Measurements from ENCODE around the gene MTHFD1.

DNA sequence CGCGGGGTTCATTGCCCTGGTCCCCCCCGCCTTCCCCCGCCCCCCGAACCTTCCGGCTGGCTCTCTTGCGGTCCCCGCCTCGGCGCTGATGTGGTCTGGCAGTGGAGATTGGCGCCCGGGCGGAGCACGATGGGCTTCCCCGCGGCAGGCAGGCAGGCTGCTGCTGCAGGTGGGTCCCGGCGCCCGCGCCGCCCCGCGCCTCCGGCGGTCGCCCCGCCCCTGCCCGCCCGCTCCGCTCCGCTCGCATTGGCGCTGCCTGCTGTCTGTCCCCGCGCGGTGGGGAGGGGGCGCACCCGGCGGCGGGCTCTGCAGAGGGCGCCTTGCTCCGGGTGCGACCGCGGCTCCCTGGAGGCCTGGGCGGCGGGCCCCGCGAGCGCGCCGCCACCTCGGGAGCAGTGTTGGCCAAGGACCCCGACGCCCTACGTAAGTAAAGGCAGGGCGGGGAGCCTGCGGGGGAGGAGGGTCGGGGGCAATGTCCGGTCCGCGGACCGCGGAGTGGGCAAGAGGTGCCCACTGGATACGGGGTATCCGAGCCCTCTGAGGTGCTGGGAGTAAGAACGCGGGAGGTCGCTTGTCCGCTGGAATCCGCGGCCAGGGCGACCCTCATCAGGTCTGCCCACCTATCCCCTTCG is 77.2 kb downstream of the MTHFD1 start, which contains the start of gene AKAP5:
- no peak for TF ChIP-seq ZNF416 (CRISPR knock-in tag; IDR thresholded peaks at IDR 0.05)
- TF ChIP-seq, protein P1, sequence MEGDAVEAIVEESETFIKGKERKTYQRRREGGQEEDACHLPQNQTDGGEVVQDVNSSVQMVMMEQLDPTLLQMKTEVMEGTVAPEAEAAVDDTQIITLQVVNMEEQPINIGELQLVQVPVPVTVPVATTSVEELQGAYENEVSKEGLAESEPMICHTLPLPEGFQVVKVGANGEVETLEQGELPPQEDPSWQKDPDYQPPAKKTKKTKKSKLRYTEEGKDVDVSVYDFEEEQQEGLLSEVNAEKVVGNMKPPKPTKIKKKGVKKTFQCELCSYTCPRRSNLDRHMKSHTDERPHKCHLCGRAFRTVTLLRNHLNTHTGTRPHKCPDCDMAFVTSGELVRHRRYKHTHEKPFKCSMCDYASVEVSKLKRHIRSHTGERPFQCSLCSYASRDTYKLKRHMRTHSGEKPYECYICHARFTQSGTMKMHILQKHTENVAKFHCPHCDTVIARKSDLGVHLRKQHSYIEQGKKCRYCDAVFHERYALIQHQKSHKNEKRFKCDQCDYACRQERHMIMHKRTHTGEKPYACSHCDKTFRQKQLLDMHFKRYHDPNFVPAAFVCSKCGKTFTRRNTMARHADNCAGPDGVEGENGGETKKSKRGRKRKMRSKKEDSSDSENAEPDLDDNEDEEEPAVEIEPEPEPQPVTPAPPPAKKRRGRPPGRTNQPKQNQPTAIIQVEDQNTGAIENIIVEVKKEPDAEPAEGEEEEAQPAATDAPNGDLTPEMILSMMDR (IDR thresholded peaks at IDR 0.05), result no peak
- TF ChIP-seq FOXP1 (CRISPR knock-in tag; IDR thresholded peaks at IDR 0.05; ENCODE audit: borderline replicate concordance), result no peak; the same call in 1 of the 2 replicates
- no peak for TF ChIP-seq SMAD3 (CRISPR knock-in tag; IDR thresholded peaks at IDR 0.05; ENCODE audit: borderline replicate concordance)
